Hematopoietic multipotent progenitor cell treated with erythropoietin and hydrocortisone succinate and interleukin-3 and kit ligand, for 8 days (in vitro differentiated cells): ENCODE results near the gene GANAB.
A peak's percentile ranks its signal among the peaks of the same experiment; 100 is the strongest.
"Not testable (repeated sequence)": the region's sequence is repeated elsewhere in the genome, so short reads cannot be mapped to it uniquely, and the experiment has no call there.

ENCODE experiments used
- DNase-seq: peaks from one replicate; pipeline ENCODE4 v3.0.0-alpha.2; 2015

GANAB gene

GRCh38 chr11:62645946-62646824 is at the start of gene GANAB:
Gene GANAB (minus strand): TSS chr11:62646613. CDS start chr11:62646599, 14 bp downstream.
- DNase-seq: peak; percentile 99

- peak; percentile 91 for DNase-seq
These were observed 48.2 kb upstream of the GANAB start for GRCh38 chr11:62694455-62695167.

- DNase-seq: not testable (repeated sequence)
These were observed 47.2 kb upstream of the GANAB start for GRCh38 chr11:62693624-62694023.

- DNase-seq: no peak
These were observed 43.2 kb upstream of the GANAB start, which contains the start of gene LRRN4CL for GRCh38 chr11:62689421-62690183. Gene LRRN4CL (minus strand): TSS chr11:62689530. CDS start chr11:62688508, 1,022 bp downstream.

- no peak for DNase-seq
These were observed 42.1 kb upstream of the GANAB start for GRCh38 chr11:62688491-62688890.

GRCh38 chr11:62687508-62688396 is 41.3 kb upstream of the GANAB start:
- no peak for DNase-seq

- no peak for DNase-seq
These were observed 36.1 kb upstream of the GANAB start for GRCh38 chr11:62682518-62682917.

- DNase-seq: peak; percentile 85
These were observed 34.4 kb upstream of the GANAB start for GRCh38 chr11:62680825-62681240.

- peak; percentile 91 for DNase-seq
These were observed 32.6 kb upstream of the GANAB start, which contains the start of gene UBXN1 for GRCh38 chr11:62678770-62679696. Gene UBXN1 (minus strand): TSS chr11:62679073. CDS start chr11:62678923, 150 bp downstream.

GRCh38 chr11:62678433-62678769 is 32.0 kb upstream of the GANAB start:
- DNase-seq: no peak

- DNase-seq: no peak
These were observed 31.3 kb upstream of the GANAB start for GRCh38 chr11:62677714-62678113.

- DNase-seq: no peak
These were observed 30.7 kb upstream of the GANAB start for GRCh38 chr11:62677156-62677555.

- DNase-seq: no peak
These were observed 30.3 kb upstream of the GANAB start for GRCh38 chr11:62676698-62677097.

- DNase-seq: not testable (repeated sequence)
These were observed 29.0 kb upstream of the GANAB start for GRCh38 chr11:62675415-62675814.

- DNase-seq: no peak
These were observed 26.7 kb upstream of the GANAB start for GRCh38 chr11:62673196-62673525.

- DNase-seq: peak; percentile 83
These were observed 25.4 kb upstream of the GANAB start, which contains the start of the genes LBHD1 and UQCC3 for GRCh38 chr11:62671608-62672389. Gene LBHD1 (minus strand): TSS chr11:62672267. CDS start chr11:62670031, 2,236 bp downstream. Gene UQCC3 (plus strand): TSS chr11:62671673. CDS start chr11:62671746, 73 bp downstream.

GRCh38 chr11:62671236-62671607 is 24.8 kb upstream of the GANAB start:
- peak; percentile 45 for DNase-seq

- peak; percentile 54 for DNase-seq
These were observed 23.2 kb upstream of the GANAB start for GRCh38 chr11:62669420-62670161.

GRCh38 chr11:62667460-62667859 is 21.0 kb upstream of the GANAB start:
- no peak for DNase-seq
